PC-9 (cell line): Measurements from ENCODE around the gene ABL1. TPM values are rescaled to one million over a fixed set of nuclear protein-coding genes. Genes with fewer than 3 reads are reported as not detected.

Source experiments
- BruUV-seq: library from RNA; stranded (reverse); fragments of 400-500 nt; replicated peaks from 2 replicates; lab custom pipeline; 2021; lab: Mats Ljungman, UMichigan
- CTCF ChIA-PET: fragments of 300-600 bp; sonication (Branson Sonifier 250); formaldehyde crosslinking; loops from one replicate; lab custom pipeline; 2022; ENCODE audit warnings: antibody characterized with exemption; lab: Charles Lee
- POLR2A ChIA-PET: fragments of 300-600 bp; sonication (Branson Sonifier 250); formaldehyde crosslinking; loops from one replicate; lab custom pipeline; 2022; ENCODE audit warnings: antibody characterized with exemption; ENCODE audit not compliant: unreplicated experiment; lab: Charles Lee
- DNase-seq, 2 experiments: peaks; one replicate each; pipeline versions ENCODE4 v3.0.0 to v3.0.0-alpha.2; 2015 to 2022; ENCODE audit warnings: mixed read lengths in 1 of 2
- H2AFZ ChIP-seq: fragments of 200-600 bp; sonication (generic); 2 replicates; pipeline ENCODE4 v1.8.1; 2017; ENCODE audit warnings: antibody characterized with exemption
- H3F3A ChIP-seq: fragments of 200-600 bp; sonication (generic); 2 replicates; pipeline ENCODE4 v1.8.1; 2017; ENCODE audit warnings: antibody characterized with exemption, mild to moderate bottlenecking, low read depth; ENCODE audit not compliant: insufficient read depth
- H3K27ac ChIP-seq: fragments of 200-600 bp; sonication (generic); 2 replicates; pipeline ENCODE4 v1.6.1; 2016; ENCODE audit warnings: mixed run types
- H3K27me3 ChIP-seq: fragments of 200-600 bp; sonication (generic); 2 replicates; pipeline ENCODE4 v1.6.1; 2016; ENCODE audit warnings: low read depth, mixed run types; ENCODE audit not compliant: insufficient read depth
- H3K36me3 ChIP-seq: fragments of 200-600 bp; sonication (generic); 2 replicates; pipeline ENCODE4 v1.6.1; 2016; ENCODE audit warnings: low read depth, mixed run types
- H3K4me1 ChIP-seq: fragments of 200-600 bp; sonication (generic); replicated peaks from 2 replicates; pipeline ENCODE4 v1.6.1; 2016; ENCODE audit warnings: mixed run types; ENCODE audit not compliant: insufficient read depth
- H3K4me2 ChIP-seq: fragments of 200-600 bp; sonication (generic); 2 replicates; pipeline ENCODE4 v1.6.1; 2017; ENCODE audit warnings: mixed run types
- H3K4me3 ChIP-seq: fragments of 200-600 bp; sonication (generic); 2 replicates; pipeline ENCODE4 v1.6.1; 2016; ENCODE audit warnings: mixed run types
- H3K79me2 ChIP-seq: fragments of 200-600 bp; sonication (generic); 2 replicates; pipeline ENCODE4 v1.6.1; 2017; ENCODE audit warnings: low read depth, mixed run types
- H3K9me2 ChIP-seq: fragments of 200-600 bp; sonication (generic); 2 replicates; pipeline ENCODE4 v1.8.1; 2017; ENCODE audit warnings: mild to moderate bottlenecking; ENCODE audit not compliant: insufficient read depth
- H3K9me3 ChIP-seq: fragments of 200-600 bp; sonication (generic); 2 replicates; pipeline ENCODE4 v1.8.1; 2016; ENCODE audit warnings: low read depth; ENCODE audit not compliant: insufficient read depth
- H4K20me1 ChIP-seq: fragments of 200-600 bp; sonication (generic); 2 replicates; pipeline ENCODE4 v1.8.1; 2017; ENCODE audit not compliant: insufficient read depth
- CTCF ChIP-seq: fragments of 200-600 bp; sonication (generic); conservative IDR thresholded peaks from 2 replicates; pipeline ENCODE4 v1.6.1; 2017; ENCODE audit warnings: mixed run types, antibody characterized with exemption, mild to moderate bottlenecking, moderate library complexity
- EZH2 ChIP-seq: fragments of 200-600 bp; sonication (generic); IDR thresholded peaks from 2 replicates; pipeline ENCODE4 v1.8.0; 2017; ENCODE audit warnings: antibody characterized with exemption, low read depth
- intact Hi-C: fragments of 100-400 bp; cut with micrococcal nuclease; formaldehyde crosslinking; loops from one replicate; pipeline ENCODE4 v1.10.0; 2022; ENCODE audit not compliant: unreplicated experiment
- total RNA-seq: library from RNA; stranded (reverse); gene quantifications from 2 replicates; pipeline ENCODE4 v1.2.3, GENCODE V29; 2021

Gene ABL1
- total RNA-seq, 1 experiment from 2014 or later: 54.8 TPM

GRCh38 chr9:130886981-130887380, 51.9 kb downstream of the ABL1 start:
- ChIA-PET CTCF (no interaction called here), POLR2A (no interaction called here)
- Histone ChIP-seq H3K4me1 (no peaks in the 10 kb centered on the region), H3K4me2 (no peak overlapping the region), H2AFZ (no peak overlapping the region), H3K9me3 (no peaks in the 10 kb centered on the region), H3K36me3 (no peaks in the 10 kb centered on the region), H3K4me3 (no peak overlapping the region), H3K27me3 (no peaks in the 10 kb centered on the region), H3F3A (no peaks in the 10 kb centered on the region), H3K79me2 (no peaks in the 10 kb centered on the region), H3K9me2 (no peaks in the 10 kb centered on the region), H4K20me1 (no peaks in the 10 kb centered on the region), H3K27ac (no peak overlapping the region)
- intact Hi-C loops: no loop called here
- no peak for TF ChIP-seq CTCF
- TF ChIP-seq EZH2: no peak
- no TSS peak for BruUV-seq
- no peak for DNase-seq

GRCh38 chr9:130887494-130888144, 52.6 kb downstream of the ABL1 start:
- Histone ChIP-seq H3K4me2 (no peak overlapping the region), H3K27ac (no peak overlapping the region), H3K9me3 (no peaks in the 10 kb centered on the region), H3K9me2 (no peaks in the 10 kb centered on the region), H3K4me1 (no peaks in the 10 kb centered on the region), H3K79me2 (no peaks in the 10 kb centered on the region), H3K36me3 (no peaks in the 10 kb centered on the region), H3K4me3 (no peak overlapping the region), H3K27me3 (no peaks in the 10 kb centered on the region), H3F3A (no peaks in the 10 kb centered on the region), H2AFZ (no peak overlapping the region), H4K20me1 (no peaks in the 10 kb centered on the region)
- CTCF ChIA-PET: no interaction called here
- DNase-seq: no peak
- no TSS peak for BruUV-seq
- intact Hi-C loops: no loop called here
- POLR2A ChIA-PET: no interaction called here
- TF ChIP-seq CTCF: no peak
- TF ChIP-seq EZH2: no peak

- Histone ChIP-seq H3K4me2 (no peak overlapping the region), H3K36me3 (no peaks in the 10 kb centered on the region), H3K9me2 (no peaks in the 10 kb centered on the region), H4K20me1 (no peaks in the 10 kb centered on the region), H3K4me3 (no peak overlapping the region), H3K4me1 (no peaks in the 10 kb centered on the region), H3K79me2 (no peaks in the 10 kb centered on the region), H3K9me3 (no peaks in the 10 kb centered on the region), H2AFZ (no peak overlapping the region), H3K27ac (no peak overlapping the region), H3K27me3 (no peaks in the 10 kb centered on the region), H3F3A (no peaks in the 10 kb centered on the region)
- TF ChIP-seq EZH2: no peak
- no peak for TF ChIP-seq CTCF
- no TSS peak for BruUV-seq
- intact Hi-C loops: no loop called here
- ChIA-PET CTCF (interaction anchor here (0.6 kb wide), 1 partner anchor 914 kb away, joined by 4 read pairs; no protein-coding TSS in a partner anchor), POLR2A (no interaction called here)
- no peak for DNase-seq
Measured at GRCh38 chr9:130888146-130888885, 53.3 kb downstream of the ABL1 start.
